Raji (cell line): ENCODE measurements around the gene PLXDC1.

Experiments used
- POLR2A ChIP-seq: IDR thresholded peaks from 2 replicates; pipeline ENCODE4 v1.6.1; 2011; ENCODE audit warnings: low read depth, low read length, control low read depth; ENCODE audit not compliant: insufficient read depth

Gene PLXDC1

GRCh38 chr17:39036009-39036408, 115.4 kb downstream of the PLXDC1 start:
- TF ChIP-seq POLR2A: no peak

DNA sequence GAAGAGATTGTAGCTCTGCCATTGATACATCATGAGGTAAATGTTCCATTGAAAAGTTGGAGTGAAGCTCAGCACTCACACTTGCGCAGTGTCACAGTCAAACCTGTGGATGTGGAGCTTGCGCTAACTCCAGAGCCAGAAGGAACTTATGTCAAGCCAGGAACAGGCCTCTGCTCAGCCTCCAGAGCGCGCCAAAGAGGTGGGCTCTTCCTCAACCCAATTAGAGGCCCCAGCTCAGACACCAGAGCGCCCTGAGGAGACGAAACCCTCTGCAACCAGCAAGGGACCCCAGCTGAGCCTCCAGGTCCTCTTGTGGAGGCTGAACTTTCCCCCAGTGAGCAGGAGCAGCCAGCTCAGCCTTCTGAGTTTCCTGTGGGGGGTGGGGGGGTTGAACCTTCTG, 122.7 kb downstream of the PLXDC1 start:
- TF ChIP-seq POLR2A: no peak

DNA sequence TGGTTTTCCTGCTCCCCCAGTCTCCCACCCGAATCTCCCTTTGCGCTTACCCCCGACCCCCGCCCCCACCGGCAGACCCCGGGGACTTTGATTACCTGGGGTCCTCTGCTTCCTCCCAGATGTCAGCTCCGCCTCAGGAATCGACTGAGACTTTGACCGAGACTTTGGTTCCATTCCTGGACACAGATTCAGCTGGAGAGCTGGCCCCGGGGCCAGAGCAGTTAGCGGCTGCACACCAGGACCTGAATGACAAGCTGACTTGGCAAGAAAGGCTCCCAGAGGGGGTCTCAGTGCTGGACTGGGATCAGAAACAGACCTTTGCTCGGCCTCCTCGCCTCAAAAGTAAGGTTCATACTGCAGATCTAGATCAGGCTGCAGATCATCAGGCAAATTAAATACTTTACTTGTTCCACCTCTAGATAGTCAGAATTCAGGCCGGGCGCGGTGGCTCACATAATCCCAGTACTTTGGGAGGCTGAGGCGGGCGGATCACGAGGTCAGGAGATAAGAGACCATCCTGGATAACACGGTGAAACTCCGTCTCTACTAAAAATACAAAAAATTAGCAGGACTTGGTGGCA, 123.9 kb downstream of the PLXDC1 start:
- no peak for TF ChIP-seq POLR2A

GRCh38 chr17:39026980-39027451, 124.4 kb downstream of the PLXDC1 start:
- no peak for TF ChIP-seq POLR2A

DNA sequence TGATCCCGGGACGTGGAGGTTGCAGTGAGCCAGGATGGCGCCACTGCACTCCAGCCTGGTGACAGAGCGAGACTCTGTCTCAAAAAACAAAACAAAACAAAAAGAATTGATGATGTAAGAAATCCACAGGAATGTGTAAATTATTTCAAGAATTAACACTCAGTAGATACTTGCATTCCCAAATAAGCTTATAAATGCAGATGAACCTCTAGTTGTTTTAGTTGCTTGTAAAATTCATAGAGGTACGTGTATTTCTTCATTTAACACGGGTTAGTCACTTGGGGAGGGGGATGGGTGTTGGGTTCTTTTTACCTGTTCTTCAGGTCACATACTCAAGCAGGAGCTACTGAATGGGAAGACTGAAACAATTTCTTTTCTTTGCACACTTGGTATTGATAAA, 128.5 kb downstream of the PLXDC1 start:
- no peak for TF ChIP-seq POLR2A

GRCh38 chr17:39018267-39019134, 132.9 kb downstream of the PLXDC1 start:
- TF ChIP-seq POLR2A: no peak

GRCh38 chr17:39016193-39017153, 135.0 kb downstream of the PLXDC1 start:
- no peak for TF ChIP-seq POLR2A

- no peak for TF ChIP-seq POLR2A
Observed at GRCh38 chr17:39015546-39015935, 135.9 kb downstream of the PLXDC1 start.

- TF ChIP-seq POLR2A: no peak
Observed at GRCh38 chr17:39014795-39015545, 136.5 kb downstream of the PLXDC1 start.

DNA sequence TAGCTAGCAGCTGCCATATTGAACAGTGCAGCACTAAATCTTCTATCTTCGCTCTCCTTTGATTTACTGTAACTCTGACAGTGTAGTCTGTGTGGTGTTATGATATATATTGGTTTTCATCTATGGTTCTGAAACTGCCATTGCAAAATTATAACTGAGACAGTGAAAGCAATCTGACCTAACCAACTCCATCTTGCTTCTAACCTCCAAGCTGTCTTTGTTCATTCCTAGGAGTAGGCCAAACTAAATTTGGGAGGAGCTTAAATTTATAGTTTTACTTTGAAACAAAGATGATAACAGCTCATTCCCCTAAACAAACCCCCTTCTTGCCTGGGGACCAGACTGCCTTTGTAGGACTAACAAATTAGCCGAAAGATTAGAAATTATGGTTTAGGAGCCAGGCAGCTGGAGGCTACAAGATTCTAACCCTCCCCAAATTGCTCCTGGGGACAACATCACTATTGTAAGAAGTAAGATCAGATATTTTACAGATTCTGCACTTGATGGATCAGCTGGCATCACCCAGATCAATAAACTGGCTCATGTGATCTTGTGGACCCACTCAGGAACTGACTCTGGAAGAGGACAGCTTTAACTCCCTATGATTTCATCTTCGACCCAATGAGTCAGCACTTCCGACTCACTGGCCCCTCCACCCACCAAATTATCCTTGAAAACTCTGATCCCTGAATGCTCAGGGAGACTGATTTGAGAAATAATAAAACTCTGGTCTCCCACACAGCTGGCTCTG, 137.2 kb downstream of the PLXDC1 start:
- no peak for TF ChIP-seq POLR2A
